T-helper 2 cell (primary cell): ENCODE results near the gene TRIM39.
"Not testable (repeated sequence)": the region's sequence is repeated elsewhere in the genome, so short reads cannot be mapped to it uniquely, and the experiment has no call there.

Experiments used
- DNase-seq, 5 experiments: peaks; one replicate each; pipeline versions ENCODE4 v3.0.0 to v3.0.0-alpha.2; 2012 to 2022

TRIM39 gene

DNA sequence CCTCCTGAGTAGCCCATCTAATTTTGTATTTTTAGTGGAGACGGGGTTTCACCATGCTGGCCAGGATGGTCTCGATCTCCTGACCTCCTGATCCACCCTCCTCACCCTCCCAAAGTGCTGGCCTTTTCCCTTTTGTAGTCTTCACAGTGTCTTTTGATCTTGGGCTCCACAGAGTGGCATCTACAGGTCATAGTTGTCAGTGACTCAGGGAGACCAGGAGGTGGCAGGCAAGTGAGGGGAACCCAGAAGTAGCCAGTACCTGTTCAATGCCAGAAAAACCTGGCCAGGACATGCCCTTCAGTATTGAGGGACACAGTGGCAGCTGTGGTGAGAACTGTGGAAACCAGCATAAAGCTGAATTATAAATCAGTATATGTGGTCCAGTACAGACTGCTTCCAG is 37.9 kb downstream of the TRIM39 start:
- DNase-seq, result no peak

DNA sequence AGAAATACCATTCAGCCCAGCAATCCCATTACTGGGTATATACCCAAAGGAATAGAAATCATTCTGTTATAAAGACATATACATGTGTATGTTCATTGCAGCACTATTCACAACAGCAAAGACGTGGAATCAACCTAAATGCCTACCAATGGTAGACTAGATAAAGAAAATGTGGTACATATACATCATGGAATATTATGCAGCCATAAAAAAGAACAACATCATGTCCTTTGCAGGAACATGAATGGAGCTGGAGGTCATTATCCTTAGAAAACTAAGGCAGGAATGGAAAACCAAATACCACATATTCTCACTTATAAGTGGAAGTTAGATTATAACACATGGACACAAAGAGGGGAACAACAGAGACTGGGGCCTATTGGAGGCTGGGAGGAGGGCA is 42.6 kb downstream of the TRIM39 start:
- DNase-seq, result not testable (repeated sequence)

DNA sequence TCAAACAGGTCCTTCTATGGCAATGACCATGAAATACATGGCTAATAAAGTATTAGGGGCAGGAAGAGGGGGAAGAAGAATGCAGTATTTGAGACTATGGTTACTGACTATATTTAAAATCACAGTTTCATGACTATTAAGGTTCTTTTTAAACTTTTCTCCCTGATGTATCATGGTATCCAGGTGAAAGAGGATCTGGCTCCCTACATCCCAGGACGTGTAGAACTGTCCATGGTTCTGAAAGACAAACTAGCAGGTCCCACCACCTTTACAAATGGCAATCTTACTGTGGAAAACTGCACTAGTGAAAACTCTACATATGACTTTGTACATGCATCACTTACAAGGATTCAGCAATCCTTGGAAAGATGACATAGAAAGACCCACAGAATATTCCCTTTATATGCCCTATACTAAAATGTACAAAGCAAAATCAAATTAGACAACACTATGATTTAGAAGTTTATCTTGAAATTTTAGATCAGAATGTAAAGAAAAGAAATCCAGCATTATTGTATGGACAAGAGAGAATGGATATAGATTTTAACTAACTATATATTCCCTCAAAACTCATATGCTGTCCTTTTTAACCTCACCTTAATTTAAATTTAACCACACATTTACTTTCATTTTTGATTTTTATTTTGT is 51.7 kb downstream of the TRIM39 start:
- DNase-seq, result no peak

DNA sequence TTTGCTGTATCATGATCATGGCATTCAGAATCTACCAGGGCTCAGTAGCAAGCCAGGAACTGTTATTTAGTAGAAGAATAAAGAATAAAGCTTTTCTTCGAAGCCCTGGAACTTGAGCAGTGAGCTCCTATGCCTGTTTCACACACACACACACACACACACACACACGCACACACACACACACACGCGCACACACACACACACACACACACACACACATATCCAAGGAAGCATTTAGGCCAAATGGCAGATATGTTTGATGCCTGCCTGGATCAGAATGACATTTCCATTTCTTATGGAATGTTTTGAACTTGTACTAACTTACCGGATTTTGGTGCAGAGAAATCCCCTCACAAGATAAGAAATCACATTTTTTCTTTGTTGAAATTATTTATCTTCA is 53.7 kb downstream of the TRIM39 start:
- no peak for DNase-seq

DNA sequence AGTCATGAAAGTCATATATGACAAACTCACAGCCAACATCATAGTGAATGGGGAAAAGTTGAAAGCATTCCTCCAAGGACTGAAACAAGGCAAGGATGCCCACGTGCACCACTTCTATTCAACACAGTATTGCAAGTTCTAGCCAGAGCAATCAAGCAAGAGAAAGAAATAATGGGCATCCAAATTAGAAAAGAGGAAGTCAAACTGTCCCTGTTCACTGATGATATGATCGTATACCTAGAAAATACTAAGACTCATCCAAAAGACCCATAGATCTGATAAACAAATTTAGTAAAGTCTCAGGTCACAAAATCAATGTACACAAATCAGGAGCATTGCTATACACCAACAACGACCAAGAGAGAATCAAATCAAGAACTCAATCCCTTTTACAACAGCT is 59.4 kb downstream of the TRIM39 start:
- no peak for DNase-seq

DNA sequence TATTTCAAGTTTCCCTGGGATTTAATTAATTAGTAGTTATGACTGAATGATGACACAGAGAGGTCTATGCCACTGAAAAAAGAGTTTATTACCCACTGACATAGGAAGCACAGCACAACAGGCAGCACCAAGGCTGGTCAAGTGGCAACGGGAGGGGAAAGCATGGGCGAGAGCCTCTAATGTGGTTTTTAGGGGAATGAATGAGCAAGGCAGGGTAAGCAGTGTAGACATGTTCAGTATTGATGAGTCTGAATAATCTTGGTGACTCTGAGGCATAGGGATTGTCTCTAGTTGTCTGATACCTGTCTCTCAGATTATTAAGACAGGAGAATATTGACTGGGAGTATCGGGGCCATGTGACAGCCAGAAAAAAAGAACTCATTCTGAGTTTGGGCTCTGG is 64.5 kb downstream of the TRIM39 start:
- DNase-seq, result no peak
